Left renal pelvis (tissue), 4 donors: ENCODE data around the gene TPRN. TPM values are rescaled to one million over a fixed set of nuclear protein-coding genes. Genes with fewer than 3 reads are reported as not detected.

Experiments
- DNase-seq, 4 donors: peaks; one replicate each; pipeline ENCODE4 v3.0.0-alpha.2; 2013; ENCODE audit warnings: low read depth in 4 of 4, low spot score in 3 of 4
- polyA plus RNA-seq, 4 donors: library from polyadenylated mRNA; unstranded; fragments of 120-200 nt; gene quantifications; one replicate each; pipeline ENCODE4 v1.2.1, GENCODE V29; 2013; ENCODE audit not compliant: insufficient read length in 4 of 4

TPRN gene
- polyA plus RNA-seq, 4 donors = 8.3 to 19.6 (median 11.5) TPM

DNA sequence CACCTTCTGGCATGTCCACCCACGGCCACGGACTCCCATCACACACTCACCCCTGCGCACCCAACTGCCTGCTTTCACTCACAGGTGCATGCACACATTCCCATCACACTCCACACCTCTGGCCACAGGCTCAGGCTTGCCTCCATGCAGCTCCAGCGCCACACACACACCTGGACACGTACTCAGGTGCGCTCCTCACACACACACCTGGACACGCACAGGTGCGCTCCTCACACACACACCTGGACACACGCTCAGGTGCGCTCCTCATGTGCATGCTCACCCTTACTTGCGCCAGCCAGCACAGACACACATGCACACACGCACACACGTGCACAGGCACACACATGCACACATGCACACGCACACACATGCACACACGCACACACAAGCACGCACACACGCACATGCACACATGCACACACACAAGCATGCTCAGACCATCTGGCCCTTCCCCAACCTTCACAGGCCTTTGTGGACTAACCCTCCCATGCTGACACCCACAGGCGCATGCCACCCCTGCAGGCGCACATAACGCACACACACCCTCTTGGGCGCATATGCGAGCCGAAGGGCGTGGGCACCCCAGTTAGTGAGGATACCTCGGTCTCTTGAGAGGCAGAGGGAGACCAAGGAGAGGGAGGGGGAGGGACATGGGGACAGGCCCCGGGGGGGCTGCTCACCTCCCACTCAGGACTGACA, 53.3 kb downstream of the TPRN start:
- no peak for DNase-seq

DNA sequence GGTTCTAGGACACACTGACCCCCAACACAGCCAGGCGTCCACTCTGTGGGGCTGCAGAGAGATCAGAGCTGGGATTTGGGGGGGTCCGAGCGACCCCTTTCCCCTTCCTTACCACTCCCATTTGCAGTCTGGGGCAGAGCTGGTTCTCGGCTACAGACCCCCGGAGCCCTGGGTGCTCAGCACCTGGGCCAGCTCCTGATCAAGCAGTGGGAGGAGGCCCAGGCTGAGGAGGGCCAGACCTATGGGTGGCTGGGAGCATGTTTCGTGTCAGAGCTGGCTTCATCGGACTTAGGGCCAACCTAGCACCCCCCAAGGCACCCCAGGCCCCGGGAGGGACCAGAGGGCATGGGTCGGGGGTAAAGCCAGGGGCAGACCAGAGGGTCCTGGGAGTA, 54.0 kb downstream of the TPRN start:
- DNase-seq = no peak

DNA sequence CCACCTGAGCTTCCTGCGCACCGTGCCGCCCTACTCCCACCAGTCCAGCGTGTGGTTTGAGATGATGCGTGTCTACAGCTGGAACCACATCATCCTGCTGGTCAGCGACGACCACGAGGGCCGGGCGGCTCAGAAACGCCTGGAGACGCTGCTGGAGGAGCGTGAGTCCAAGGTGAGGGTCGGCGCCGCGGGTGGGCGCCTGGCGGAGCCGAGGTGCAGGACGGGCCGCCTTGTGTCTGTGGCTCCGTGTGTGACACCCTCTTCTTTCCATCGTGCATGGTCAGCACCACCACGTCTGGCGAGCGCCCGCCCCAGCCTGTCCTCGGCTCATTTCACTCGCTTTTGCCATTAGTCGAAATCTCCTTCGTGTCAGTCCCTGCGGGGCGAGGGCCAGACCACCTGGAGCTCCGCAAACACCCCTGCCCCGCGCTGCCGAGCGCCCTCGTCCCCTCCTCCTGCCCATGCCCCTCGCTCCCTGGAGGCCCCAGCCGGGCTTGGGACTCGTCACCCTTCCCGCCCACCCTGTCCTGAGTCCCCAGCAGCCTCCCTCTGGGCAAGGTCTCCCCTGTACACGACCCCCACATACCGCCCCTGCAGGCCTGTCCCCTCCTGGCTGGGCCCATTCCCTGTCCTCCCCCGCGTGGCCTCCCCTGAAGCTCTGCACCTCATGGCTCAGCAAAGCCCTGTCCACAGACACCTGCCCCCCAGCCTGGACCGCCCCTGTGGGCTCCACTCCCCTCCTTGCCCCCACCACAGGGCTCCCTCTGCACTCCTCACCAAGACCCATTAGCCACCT, 54.6 kb downstream of the TPRN start:
- DNase-seq = no peak

DNA sequence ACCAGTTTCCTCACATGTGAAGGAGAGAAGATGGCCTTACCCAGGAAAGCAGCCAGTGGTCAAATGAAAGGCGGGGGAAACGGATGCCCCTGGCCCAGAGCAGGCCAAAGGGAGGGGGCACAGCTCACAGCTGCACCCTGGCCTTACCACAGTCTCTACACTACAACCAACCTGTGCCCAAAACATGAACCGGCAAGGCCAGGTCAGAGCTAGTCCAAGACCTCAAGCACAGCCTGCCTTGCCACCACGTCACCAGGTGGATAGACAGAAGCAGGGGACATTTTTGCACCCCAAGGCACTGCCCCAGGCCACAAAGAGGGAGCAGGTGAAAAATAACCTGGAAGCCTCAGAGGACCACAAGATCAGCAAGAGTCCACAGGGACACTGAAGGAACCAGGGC, 57.1 kb downstream of the TPRN start:
- no peak for DNase-seq

DNA sequence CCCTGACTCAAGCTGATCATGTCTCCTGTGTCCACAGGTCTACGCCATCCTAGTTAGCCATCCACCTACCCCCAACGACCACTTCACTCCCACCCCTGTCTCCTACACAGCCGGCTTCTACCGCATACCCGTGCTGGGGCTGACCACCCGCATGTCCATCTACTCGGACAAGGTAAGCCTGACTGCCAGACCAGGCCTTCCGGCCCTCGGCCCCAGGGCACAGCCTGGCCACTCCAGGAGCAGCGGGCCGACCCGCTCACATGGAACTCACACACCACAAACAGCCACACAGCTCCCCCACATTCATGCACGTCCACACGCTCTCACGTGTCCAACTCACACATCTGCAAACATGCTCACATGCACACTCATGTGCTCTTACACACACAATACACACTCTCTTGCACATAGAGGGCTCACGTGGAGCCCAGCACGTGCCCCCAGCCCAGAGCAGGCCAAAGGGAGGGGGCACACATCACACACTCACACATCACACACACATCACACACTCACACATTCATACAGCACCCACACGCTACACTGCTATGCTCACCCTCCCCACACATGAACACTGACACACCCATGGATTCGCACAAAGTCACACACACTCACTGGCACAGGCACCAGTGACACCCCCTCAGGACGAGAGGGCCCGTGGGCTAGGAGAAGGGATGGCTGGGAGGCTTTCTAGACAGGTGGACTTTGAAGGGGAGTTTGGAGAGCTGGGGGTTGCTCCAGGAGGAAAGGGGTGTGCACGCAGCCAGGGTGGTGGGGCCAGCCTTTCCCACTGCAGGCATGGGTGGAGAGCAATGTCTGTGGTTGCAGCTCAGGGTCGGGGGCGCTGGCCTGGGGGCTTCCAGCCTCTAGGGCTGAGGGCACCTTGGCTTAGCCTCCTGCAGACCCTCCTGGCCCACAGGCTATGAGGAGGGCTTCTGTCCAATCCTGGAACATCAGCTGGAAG, 58.3 kb downstream of the TPRN start:
- DNase-seq = no peak

Other genes starting within 250 kb of the TPRN start
- gene LCN12, start 248.5 kb downstream of the TPRN start, polyA plus RNA-seq = 10 to 100 TPM in 3 of 4 donors, 1 to 10 TPM in 1; 1.4 to 54.6 (median 23.8) TPM
- 10 to 100 TPM in 3 of 4 donors, 1 to 10 TPM in 1; 3.8 to 66.7 (median 27.7) TPM for gene PTGDS, start 223.2 kb downstream of the TPRN start, polyA plus RNA-seq
- gene LCNL1, start 217.7 kb downstream of the TPRN start, polyA plus RNA-seq = under 1 TPM in 3 of 4 donors, not detected in 1; 0.11 to 0.45 (median 0.13) TPM
- 10 to 100 TPM; 22.4 to 46.5 (median 28.3) TPM for gene PAXX, start 208.3 kb downstream of the TPRN start, polyA plus RNA-seq
- 1 to 10 TPM in 1 of 4 donors, under 1 TPM in 3; 0.34 to 1.4 (median 0.57) TPM for gene CLIC3, start 204.2 kb downstream of the TPRN start, polyA plus RNA-seq
- gene ABCA2, start 172.5 kb downstream of the TPRN start, polyA plus RNA-seq = 10 to 100 TPM; 18.7 to 52.8 (median 39.7) TPM
- not detected for gene FUT7, start 168.7 kb downstream of the TPRN start, polyA plus RNA-seq
- gene NPDC1, start 154.6 kb downstream of the TPRN start, polyA plus RNA-seq = 10 to 100 TPM; 20.4 to 48.7 (median 36.8) TPM
- 1 to 10 TPM; 3.2 to 7.5 (median 5.8) TPM for gene ENTPD2, start 146.7 kb downstream of the TPRN start, polyA plus RNA-seq
- 1 to 10 TPM; 4.5 to 8.3 (median 5.7) TPM for gene SAPCD2, start 130.2 kb downstream of the TPRN start, polyA plus RNA-seq
- 1 to 10 TPM; 1.6 to 6.6 (median 4.9) TPM for gene UAP1L1, start 123.2 kb downstream of the TPRN start, polyA plus RNA-seq
- 10 to 100 TPM; 48.7 to 73.8 (median 52.6) TPM for gene MAN1B1, start 113.8 kb downstream of the TPRN start, polyA plus RNA-seq
- 10 to 100 TPM; 11.1 to 34.8 (median 17.9) TPM for gene DPP7, start 86.0 kb downstream of the TPRN start, polyA plus RNA-seq
- under 1 TPM in 1 of 4 donors, not detected in 3; 0.20 TPM for gene GRIN1, start 61.6 kb downstream of the TPRN start, polyA plus RNA-seq
- gene LRRC26, start 30.7 kb downstream of the TPRN start, polyA plus RNA-seq = not detected
- gene TMEM210, start 28.7 kb downstream of the TPRN start, polyA plus RNA-seq = not detected
- 10 to 100 TPM; 32.7 to 54.9 (median 41.4) TPM for gene ANAPC2, start 12.2 kb downstream of the TPRN start, polyA plus RNA-seq
- 10 to 100 TPM; 35.6 to 63.6 (median 43.0) TPM for gene SSNA1, start 12.1 kb downstream of the TPRN start, polyA plus RNA-seq
- 10 to 100 TPM; 39.3 to 46.6 (median 44.9) TPM for gene TMEM203, start 4.9 kb upstream of the TPRN start, polyA plus RNA-seq
- 10 to 100 TPM in 2 of 4 donors, 1 to 10 TPM in 2; 8.8 to 18.8 (median 9.6) TPM for gene NDOR1, start 5.0 kb upstream of the TPRN start, polyA plus RNA-seq
- gene RNF208, start 21.5 kb upstream of the TPRN start, polyA plus RNA-seq = 10 to 100 TPM in 1 of 4 donors, 1 to 10 TPM in 3; 3.2 to 15.3 (median 8.1) TPM
- gene CYSRT1, start 24.4 kb upstream of the TPRN start, polyA plus RNA-seq = 10 to 100 TPM in 2 of 4 donors, 1 to 10 TPM in 1, under 1 TPM in 1; 0.78 to 16.4 (median 7.9) TPM
- 10 to 100 TPM in 2 of 4 donors, 1 to 10 TPM in 1, under 1 TPM in 1; 0.41 to 15.5 (median 7.7) TPM for gene RNF224, start 26.8 kb upstream of the TPRN start, polyA plus RNA-seq
- 10 to 100 TPM in 1 of 4 donors, 1 to 10 TPM in 2, under 1 TPM in 1; 0.37 to 13.7 (median 5.2) TPM for gene SLC34A3, start 30.2 kb upstream of the TPRN start, polyA plus RNA-seq
- 100 to 1,000 TPM; 149 to 396 (median 315) TPM for gene TUBB4B, start 40.5 kb upstream of the TPRN start, polyA plus RNA-seq
- gene STPG3, start 50.5 kb upstream of the TPRN start, polyA plus RNA-seq = 1 to 10 TPM in 3 of 4 donors, under 1 TPM in 1; 0.57 to 4.8 (median 1.7) TPM
- gene NELFB, start 54.6 kb upstream of the TPRN start, polyA plus RNA-seq = 10 to 100 TPM; 44.5 to 56.7 (median 50.4) TPM
- gene TOR4A, start 77.0 kb upstream of the TPRN start, polyA plus RNA-seq = 1 to 10 TPM; 3.0 to 5.8 (median 4.9) TPM
- gene NRARP, start 101.5 kb upstream of the TPRN start, polyA plus RNA-seq = 1 to 10 TPM; 2.8 to 7.6 (median 6.7) TPM
- gene EXD3, start 222.4 kb upstream of the TPRN start, polyA plus RNA-seq = 10 to 100 TPM in 2 of 4 donors, 1 to 10 TPM in 2; 8.4 to 26.9 (median 11.4) TPM
- 10 to 100 TPM in 1 of 4 donors, 1 to 10 TPM in 3; 2.5 to 10.9 (median 4.3) TPM for gene NOXA1, start 222.7 kb upstream of the TPRN start, polyA plus RNA-seq
- under 1 TPM; 0.20 to 0.70 (median 0.32) TPM for gene ENTPD8, start 240.6 kb upstream of the TPRN start, polyA plus RNA-seq